ENCODE data around the gene SEH1L.
"Not testable (repeated sequence)": the region's sequence is repeated elsewhere in the genome, so short reads cannot be mapped to it uniquely, and the experiment has no call there.

The SEH1L gene

DNA sequence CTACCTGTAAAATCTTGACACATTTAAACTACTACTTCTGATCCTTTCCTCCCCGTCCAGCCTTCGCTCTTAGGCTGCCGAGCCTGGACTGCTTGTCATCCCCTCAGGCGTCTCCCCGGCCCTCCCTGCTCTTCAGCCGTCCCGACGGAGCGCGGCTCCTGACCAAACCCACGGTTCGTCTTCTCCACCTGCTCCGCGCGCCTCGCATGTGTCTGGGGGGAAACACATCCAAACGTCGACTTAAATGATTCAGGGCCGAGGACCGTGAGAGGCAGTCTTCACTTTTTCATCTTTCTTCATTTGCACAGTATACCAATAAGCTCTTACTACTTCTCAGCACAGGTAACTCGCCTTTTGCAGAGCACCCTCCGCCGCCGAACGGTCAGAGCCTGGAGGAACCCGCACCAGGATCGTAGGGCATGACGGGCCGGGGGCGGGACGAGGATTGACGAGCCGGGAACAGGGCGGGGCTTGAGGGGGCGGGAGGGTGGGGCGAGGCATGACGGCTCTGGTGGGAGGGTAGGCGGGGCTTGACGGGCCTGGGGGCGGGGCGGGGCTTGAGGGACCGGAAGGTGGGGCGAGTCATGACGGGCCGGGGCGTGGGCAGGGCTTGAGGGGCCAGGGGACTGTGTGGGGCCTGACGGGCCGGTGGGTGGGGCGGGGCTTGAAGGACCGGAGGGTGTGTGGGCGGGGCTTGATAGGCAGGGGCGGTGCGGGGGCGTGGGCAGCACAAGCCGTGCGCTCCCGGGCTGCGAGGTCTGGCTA, at the start of gene SEH1L:
SEH1L (plus strand) TSS at position 727 of the 765 bp plus-strand sequence. CDS start 111 bp downstream, outside the sequence.
- DNase-seq (ENCODE audit: low read depth in 3 of 3, low spot score in 1 of 3), result peak; percentile 98 to 99 (median 99)

DNA sequence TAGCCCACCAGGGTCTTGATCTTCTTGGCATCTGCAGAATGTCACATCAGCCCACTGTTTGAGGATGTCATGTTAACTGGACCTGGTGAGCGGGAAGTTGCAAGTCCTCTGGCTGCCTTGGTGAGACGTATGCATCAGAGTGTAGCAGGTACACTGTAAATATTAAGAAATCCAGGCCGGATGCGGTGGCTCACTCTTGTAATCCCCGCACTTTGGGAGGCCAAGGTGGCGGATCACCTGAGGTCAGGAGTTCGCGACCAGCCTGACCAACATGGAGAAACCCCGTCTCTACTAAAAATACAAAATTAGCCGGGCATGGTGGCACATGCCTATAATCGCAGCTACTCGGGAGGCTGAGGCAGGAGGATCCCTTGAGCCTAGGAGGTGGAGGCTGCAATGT, 46.6 kb upstream of the SEH1L start:
- DNase-seq (ENCODE audit: low read depth in 3 of 3, low spot score in 1 of 3), result not testable (repeated sequence)

DNA sequence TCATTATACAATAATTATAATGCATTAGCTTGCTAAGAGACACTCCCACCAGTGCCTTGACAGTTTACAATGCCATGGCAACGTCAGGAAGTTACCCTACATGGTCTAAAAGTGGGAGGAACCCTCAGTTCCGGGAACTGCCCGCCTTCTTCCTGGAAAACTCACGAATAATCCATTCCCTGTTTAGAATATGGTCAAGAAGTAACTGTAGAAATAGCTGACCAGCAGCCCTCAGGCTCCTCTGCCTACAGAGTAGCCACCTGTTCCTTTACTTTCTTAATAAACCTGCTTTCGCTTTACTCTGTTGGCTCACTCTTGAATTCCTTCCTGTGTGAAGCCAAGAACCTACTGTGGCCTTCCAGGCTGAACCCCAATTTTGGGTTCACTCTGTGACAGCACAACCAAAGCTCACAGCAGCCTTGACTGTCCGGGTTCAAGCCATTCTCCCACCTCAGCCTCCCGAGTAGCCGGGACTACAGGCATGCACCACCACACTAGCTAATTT, 43.7 kb upstream of the SEH1L start:
- DNase-seq (ENCODE audit: low read depth in 3 of 3, low spot score in 1 of 3), result no peak

- no peak for DNase-seq (ENCODE audit: low read depth in 3 of 3, low spot score in 1 of 3)
Measured at GRCh38 chr18:12906119-12906518, 41.7 kb upstream of the SEH1L start.

DNA sequence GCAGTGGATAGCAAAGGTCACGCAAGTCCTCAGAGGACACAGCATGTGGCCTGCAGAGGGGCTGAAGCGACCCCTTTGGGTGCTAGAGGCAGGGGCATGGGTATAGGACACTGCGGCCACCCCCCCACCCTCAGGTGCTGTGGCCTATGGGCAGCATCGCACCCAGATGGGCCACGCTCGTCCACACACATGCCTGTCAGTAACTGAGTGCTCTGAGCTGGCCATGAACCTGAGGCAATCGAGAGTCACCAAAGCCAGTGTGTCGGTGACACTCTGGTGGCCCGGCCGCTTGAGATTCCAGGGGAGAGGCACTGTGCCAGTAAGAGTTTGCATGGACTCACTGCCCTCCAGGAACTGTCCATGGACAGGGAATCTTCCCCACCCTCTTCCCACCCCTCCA, 41.0 kb upstream of the SEH1L start:
- DNase-seq (ENCODE audit: low read depth in 3 of 3, low spot score in 1 of 3), result no peak

DNA sequence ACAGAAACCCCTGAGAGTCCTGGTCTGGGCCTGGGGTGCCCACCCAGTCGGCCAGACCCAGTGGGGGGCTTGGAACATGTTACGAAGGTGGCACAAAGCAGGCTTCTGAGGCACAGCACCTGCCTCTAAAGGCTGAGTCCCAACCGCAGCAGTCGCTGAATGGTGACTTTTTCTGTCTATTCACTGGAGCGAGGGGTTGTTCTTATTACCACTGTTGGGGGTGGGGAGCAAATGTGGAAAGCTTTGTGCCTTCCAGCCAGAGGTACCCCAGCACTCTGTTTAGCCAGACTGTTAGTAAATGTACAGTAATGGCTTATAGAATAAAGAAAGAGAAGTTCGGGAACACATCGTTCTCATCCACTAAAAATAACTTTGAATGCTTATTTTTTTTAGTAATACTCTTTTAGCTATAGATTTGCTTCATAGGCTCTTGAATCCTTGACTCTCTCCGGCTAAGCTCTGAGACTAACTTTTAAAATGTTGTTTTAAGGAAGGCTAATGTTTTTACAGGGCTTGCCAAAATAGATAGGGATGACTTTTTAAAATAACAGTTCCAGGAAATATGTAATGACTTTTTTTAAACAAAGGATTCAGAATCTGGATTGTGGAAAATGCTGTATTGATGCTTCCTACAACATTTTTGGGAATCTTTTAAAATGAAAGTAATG, 40.4 kb upstream of the SEH1L start:
- DNase-seq (ENCODE audit: low read depth in 3 of 3, low spot score in 1 of 3), result no peak

DNA sequence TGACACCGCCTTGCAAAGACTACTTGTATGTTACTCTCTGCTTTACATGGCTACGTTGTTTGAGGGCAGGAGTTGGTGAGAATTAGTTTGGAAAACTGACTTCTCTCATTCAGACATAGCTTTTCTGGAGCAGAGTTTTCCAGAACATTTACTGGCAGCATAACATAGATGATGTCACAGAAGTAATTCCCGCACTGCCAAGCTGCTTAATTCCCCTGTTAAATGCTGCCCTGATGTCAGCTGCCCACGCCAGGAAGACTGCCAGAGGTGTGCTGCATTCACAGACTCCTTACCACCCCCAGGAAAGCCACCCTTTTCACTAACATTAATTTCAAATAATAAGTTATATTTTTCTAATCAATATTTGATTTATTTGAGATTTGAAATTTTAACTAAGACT, 39.1 kb upstream of the SEH1L start:
- DNase-seq (ENCODE audit: low read depth in 3 of 3, low spot score in 1 of 3), result no peak

- peak in 2 of 3 donors; percentile 21 to 42 for DNase-seq (ENCODE audit: low read depth in 3 of 3, low spot score in 1 of 3)
Measured at GRCh38 chr18:12911025-12911928, 36.5 kb upstream of the SEH1L start.

DNA sequence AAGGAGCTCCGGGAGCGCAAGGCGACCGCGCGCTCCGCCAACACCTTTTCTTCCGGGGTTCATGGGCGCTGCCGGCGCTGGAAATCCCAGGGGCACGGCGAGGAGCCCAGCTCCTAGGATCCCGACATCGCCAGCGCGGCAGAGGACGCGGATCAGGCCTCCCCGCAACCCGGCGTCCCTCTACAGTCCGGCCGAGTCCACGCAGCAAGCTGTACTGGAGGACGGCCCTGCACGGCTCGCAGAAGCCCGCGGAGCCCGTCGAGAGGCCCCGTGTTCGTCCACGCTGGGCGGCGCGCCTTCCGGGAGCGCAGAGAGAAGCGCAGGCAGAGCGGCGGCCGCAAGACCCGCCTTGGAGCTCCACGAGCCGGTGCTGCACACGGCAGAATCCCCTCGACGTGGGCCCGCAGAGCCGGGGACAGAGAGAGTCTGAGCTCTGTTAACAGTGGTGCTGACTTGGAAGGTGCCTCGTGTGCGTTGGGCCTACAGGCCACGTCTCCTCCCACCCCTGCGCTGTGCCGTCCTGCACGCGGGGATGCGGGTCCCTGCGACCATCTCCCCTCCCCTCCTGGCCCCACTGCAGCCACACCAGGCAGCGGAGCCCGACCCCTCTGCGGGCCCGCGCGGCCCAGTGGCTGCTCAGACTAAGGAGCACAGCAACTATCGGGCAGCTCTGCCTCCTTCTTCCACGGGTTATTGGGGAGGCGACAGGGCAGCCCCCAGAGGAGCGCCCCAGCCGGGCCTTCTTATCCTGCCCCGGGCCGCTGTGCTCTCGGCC, 35.7 kb upstream of the SEH1L start:
- DNase-seq (ENCODE audit: low read depth in 3 of 3, low spot score in 1 of 3), result no peak

GRCh38 chr18:12921178-12921577, 26.6 kb upstream of the SEH1L start:
- no peak for DNase-seq (ENCODE audit: low read depth in 3 of 3, low spot score in 1 of 3)

DNA sequence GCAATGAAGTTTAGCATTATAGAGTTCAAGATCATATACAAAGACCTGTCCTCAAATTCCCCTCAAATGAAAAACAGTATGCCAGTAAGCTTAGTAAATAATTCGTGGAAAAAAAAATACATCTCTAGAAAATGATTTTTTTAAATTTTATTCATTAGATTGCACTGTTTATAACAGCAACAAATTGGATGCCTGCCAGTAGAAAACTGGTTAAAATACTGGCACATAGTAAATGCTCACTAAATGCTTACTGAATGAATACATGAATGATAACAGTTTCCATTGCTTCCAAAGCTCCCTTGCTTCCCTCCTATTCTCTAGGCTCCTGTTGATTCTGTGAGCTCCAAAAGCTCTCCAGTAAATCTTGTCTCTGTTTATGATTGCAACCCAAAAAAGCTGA, 25.5 kb upstream of the SEH1L start:
- no peak for DNase-seq (ENCODE audit: low read depth in 3 of 3, low spot score in 1 of 3)

DNA sequence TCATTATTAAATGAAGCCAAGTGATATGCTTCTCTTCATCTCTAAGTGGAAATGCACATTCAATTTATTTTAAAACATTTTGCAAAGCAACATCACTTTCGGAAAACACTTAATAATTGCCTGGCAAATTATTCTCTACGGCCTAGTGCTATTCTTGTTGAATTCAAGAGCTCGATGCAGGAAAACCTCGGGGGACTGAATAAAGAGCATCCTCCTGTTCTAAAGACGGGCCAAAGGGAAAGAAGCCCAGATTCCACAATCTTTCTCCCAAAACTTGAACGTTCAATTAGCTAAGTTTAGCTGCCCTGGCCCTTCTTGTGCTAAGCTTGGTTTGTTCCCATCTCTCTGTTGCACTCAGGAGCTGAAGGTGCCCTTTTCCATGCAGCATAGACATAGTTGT, 23.2 kb upstream of the SEH1L start:
- DNase-seq (ENCODE audit: low read depth in 3 of 3, low spot score in 1 of 3), result no peak

GRCh38 chr18:12928206-12928605, 19.6 kb upstream of the SEH1L start:
- DNase-seq (ENCODE audit: low read depth in 3 of 3, low spot score in 1 of 3), result no peak

DNA sequence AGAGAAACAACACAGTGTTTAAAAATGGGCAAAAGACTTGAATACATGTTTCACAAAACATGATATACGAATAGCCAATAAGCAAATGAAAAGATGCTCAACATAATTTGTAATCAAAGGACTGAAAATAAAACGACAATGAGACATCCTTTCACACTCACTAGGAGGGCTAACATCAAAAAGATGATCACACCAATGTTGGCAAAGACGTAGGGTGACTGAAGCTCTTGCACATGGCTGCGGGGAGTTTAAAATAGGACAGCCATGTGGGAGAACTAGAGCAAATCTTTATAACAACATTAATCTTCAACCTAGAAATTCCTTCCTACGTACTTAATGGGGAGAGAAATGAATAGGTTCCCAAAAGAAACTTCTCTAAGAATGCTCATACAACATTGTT, 19.2 kb upstream of the SEH1L start:
- no peak for DNase-seq (ENCODE audit: low read depth in 3 of 3, low spot score in 1 of 3)

DNA sequence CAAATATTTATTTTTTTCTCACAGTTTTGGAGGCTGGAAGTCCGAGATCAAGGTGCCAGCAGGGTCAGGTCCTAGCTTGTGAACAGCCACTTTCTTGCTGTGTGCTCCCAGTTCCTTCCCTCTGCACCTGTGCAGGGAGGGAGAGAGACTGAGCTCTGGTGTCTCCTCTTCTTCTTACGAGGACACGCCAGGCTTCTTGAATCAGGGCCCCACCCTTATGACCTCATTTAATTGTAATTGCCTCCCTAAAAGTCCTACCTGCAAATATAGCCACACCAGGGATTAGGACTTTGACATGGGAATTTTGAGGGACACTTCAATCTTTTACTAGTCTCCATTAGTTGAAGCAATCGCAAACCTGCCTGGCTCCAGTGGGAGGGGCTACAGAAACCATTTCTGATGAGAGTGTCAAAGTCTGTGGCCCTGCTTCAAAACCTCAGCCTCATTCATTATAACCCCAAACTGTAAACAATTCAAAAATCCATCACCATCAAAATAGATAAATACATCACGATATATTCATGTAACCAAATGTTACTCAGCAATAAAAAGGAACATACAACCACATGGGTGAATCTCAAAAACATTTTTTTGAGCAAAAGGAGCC, 18.2 kb upstream of the SEH1L start:
- DNase-seq (ENCODE audit: low read depth in 3 of 3, low spot score in 1 of 3), result no peak

- DNase-seq (ENCODE audit: low read depth in 3 of 3, low spot score in 1 of 3), result no peak
Measured at GRCh38 chr18:12930376-12930775, 17.4 kb upstream of the SEH1L start.

DNA sequence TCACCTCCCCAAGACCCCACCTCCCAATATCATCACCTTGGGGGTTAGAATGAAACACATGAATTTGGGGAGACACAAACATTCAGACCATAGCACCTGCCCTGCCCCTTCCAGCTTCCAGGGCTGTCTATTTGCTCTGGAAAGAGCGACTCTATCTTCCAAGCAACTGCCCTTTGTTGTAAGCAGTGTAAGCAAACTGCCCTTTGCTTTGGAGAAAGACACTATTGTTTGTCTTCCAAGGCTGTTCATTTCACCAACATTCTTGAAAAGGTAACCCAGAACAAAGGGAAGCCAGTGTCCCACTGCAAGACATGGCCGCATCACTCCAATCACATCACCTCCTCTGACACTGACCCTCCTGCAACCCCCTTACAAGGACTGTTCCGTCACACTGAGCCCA, 16.9 kb upstream of the SEH1L start:
- no peak for DNase-seq (ENCODE audit: low read depth in 3 of 3, low spot score in 1 of 3)

DNA sequence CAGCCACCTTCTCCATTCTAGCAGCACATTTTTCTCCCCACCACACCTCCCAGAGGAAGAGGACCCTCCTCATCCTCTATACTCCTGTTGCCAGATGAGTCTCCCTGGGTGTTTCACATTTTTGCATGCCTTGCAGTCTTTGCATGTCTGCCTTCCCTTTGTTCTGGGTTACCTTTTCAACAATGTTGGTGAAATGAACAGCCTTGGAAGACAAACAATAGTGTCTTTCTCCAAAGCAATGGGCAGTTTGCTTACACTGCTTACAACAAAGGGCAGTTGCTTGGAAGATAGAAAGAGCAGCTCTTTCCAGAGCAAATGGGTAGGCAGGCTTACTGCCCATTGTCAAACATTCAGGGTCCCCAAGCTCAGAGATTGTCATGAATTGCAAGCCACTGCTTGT, 14.5 kb upstream of the SEH1L start:
- no peak for DNase-seq (ENCODE audit: low read depth in 3 of 3, low spot score in 1 of 3)

- peak; percentile 43 to 61 (median 52) for DNase-seq (ENCODE audit: low read depth in 3 of 3, low spot score in 1 of 3)
Measured at GRCh38 chr18:12934454-12935071, 13.2 kb upstream of the SEH1L start.

GRCh38 chr18:12939162-12939561, 8.6 kb upstream of the SEH1L start:
- DNase-seq (ENCODE audit: low read depth in 3 of 3, low spot score in 1 of 3), result no peak

Measured in stimulated activated CD4-positive, alpha-beta T cell treated with anti-CD3 and anti-CD28 coated beads, TNF-alpha, amount 100 ng/mL, for 1 hour (primary cell).